Fibroblast of lung (primary cell): ENCODE data around the gene IGSF11.

ENCODE experiments used
- CTCF ChIP-seq, 2 donors: IDR thresholded peaks in 1 of 2; conservative IDR thresholded peaks in 1 of 2; 1 replicate in 1 of 2; 2 replicates in 1 of 2; pipeline ENCODE4 v1.5.1; 2011 to 2012; ENCODE audit warnings: low read length in 2 of 2, control low read depth in 1 of 2, inconsistent platforms in 1 of 2, low read depth in 1 of 2, mild to moderate bottlenecking in 1 of 2
- EZH2 ChIP-seq: IDR thresholded peaks from 2 replicates; pipeline ENCODE4 v1.5.1; 2012; ENCODE audit warnings: low read length, control low read depth, mild to moderate bottlenecking; ENCODE audit errors: missing control alignments

DNA sequence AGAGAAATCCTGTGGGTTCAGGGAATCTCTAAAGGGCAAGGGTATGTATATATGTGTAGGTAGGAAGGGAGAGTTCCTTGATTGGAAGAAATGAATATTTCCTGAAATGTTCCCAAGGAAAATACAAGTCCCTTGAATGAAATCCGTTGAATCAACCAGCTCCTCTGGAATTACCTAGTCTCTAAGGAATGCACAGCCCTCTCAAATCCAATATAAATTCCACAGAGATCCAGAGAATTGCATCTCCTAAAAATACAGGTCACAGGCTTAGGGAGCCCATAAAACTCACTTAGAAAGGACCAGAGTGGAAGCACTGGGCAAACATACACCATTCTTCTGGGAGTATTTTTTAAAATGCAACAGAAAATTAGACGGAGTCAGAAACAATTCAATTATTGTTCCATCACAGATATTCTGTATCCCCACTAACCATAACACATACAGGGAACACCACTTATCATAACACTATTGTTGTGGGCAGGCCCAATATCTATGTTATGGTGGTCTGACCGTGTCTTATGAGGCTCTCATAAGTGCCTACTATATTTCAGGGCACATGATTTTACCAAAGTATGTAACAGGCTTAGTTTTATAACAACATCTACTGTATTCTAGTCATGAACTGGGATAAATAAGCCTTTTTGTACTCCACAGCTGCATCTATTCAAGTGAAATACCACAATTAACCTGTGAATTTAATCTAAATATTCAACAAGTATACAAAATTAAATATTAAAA lies 43.7 kb downstream of the IGSF11 start:
- no peak for TF ChIP-seq CTCF (conservative IDR thresholded peaks at IDR 0.05 in 1 of 2, IDR thresholded peaks at IDR 0.05 in 1 of 2; ENCODE audit: low read depth in 1 of 2, low read length in 2 of 2)
- TF ChIP-seq EZH2 = no peak
